Endothelial cell of umbilical vein (primary cell): ENCODE data around the gene ERO1B. TPM values are rescaled to one million over a fixed set of nuclear protein-coding genes. Genes with fewer than 3 reads are reported as not detected.

Source experiments
- BruUV-seq: library from RNA; stranded (reverse); fragments of 400-500 nt; replicated peaks from 2 replicates; lab custom pipeline; 2021; lab: Mats Ljungman, UMichigan
- CTCF ChIA-PET: fragments of 300-600, 350-600 bp; sonication (Branson Sonifier 250); formaldehyde crosslinking; loops from one replicate; lab custom pipeline; 2021; ENCODE audit warnings: antibody characterized with exemption, inconsistent platforms; lab: Charles Lee
- POLR2A ChIA-PET: fragments of 300-600, 350-600 bp; sonication (Branson Sonifier 250); formaldehyde crosslinking; loops from one replicate; lab custom pipeline; 2021; ENCODE audit warnings: antibody characterized with exemption, inconsistent platforms; lab: Charles Lee
- DNase-seq: peaks from one replicate; pipeline ENCODE4 v3.0.0-alpha.2; 2011; ENCODE audit warnings: low read depth, low spot score
- FAIRE-seq: peaks from 2 replicates; lab custom pipeline; 2011; peaks lifted over from hg19 to GRCh38; lab: Jason Lieb, UNC
- H2AFZ ChIP-seq: 2 replicates; pipeline ENCODE4 v1.6.0; 2012; ENCODE audit warnings: low read depth, low read length, control low read depth, inconsistent platforms
- H3K27ac ChIP-seq: 2 replicates; pipeline ENCODE4 v1.5.1; 2011; ENCODE audit warnings: low read depth, mild to moderate bottlenecking, control low read depth, low read length, moderate library complexity; ENCODE audit not compliant: insufficient read depth
- H3K27me3 ChIP-seq, 2 experiments: 2 replicates each; pipeline versions ENCODE4 v1.6.0 to v1.6.1; 2011; ENCODE audit warnings: low read length in 2 of 2, mixed read lengths in 1 of 2; ENCODE audit not compliant: control insufficient read depth in 2 of 2, insufficient read depth in 2 of 2
- H3K36me3 ChIP-seq, 2 experiments: 2 replicates in 1 of 2; 3 replicates in 1 of 2; pipeline ENCODE4 v1.5.1; 2011; ENCODE audit warnings: low read length in 2 of 2, mild to moderate bottlenecking in 1 of 2, moderate library complexity in 1 of 2; ENCODE audit not compliant: control insufficient read depth in 2 of 2, insufficient read depth in 2 of 2; ENCODE audit errors: extremely low read depth in 1 of 2
- H3K4me1 ChIP-seq: 3 replicates; pipeline ENCODE4 v1.5.1; 2011; ENCODE audit warnings: mild to moderate bottlenecking, low read length; ENCODE audit not compliant: control insufficient read depth, insufficient read depth; ENCODE audit errors: extremely low read depth
- H3K4me2 ChIP-seq: 2 replicates; pipeline ENCODE4 v1.6.1; 2011; ENCODE audit warnings: low read length, control low read depth, mixed read lengths; ENCODE audit not compliant: insufficient read depth
- H3K4me3 ChIP-seq, 3 experiments: fragments of 200-600 bp in 1 of 3; sonication (generic), shearing (Covaris generic) in 1 of 3; replicated peaks in 1 of 3; 2 replicates each; pipeline ENCODE4 v1.5.1; 2011 to 2016; ENCODE audit warnings: control low read depth in 3 of 3, low read length in 3 of 3, mild to moderate bottlenecking in 2 of 3, inconsistent platforms in 1 of 3, low read depth in 1 of 3, moderate library complexity in 1 of 3; ENCODE audit not compliant: insufficient read depth in 1 of 3
- H3K79me2 ChIP-seq: 2 replicates; pipeline ENCODE4 v1.6.0; 2012; ENCODE audit warnings: low read length, inconsistent platforms; ENCODE audit not compliant: control insufficient read depth, insufficient read depth
- H3K9ac ChIP-seq: replicated peaks from 2 replicates; pipeline ENCODE3; 2011; ENCODE audit warnings: low read length, control low read depth; ENCODE audit not compliant: insufficient read depth; ENCODE audit errors: extremely low read depth
- H3K9me1 ChIP-seq: replicated peaks from 3 replicates; pipeline ENCODE4 v1.6.0; 2011; ENCODE audit warnings: mild to moderate bottlenecking, low read length; ENCODE audit not compliant: control insufficient read depth, insufficient read depth; ENCODE audit errors: extremely low read depth
- H3K9me3 ChIP-seq: replicated peaks from 2 replicates; pipeline ENCODE4 v1.5.1; 2012; ENCODE audit warnings: low read length, inconsistent platforms; ENCODE audit not compliant: control insufficient read depth, insufficient read depth
- H4K20me1 ChIP-seq: replicated peaks from 2 replicates; pipeline ENCODE3; 2011; ENCODE audit warnings: mild to moderate bottlenecking, low read length; ENCODE audit not compliant: control insufficient read depth, insufficient read depth; ENCODE audit errors: extremely low read depth
- EZH2 ChIP-seq: IDR thresholded peaks from 2 replicates; pipeline ENCODE4 v1.6.1; 2012; ENCODE audit warnings: borderline replicate concordance, low read depth, mild to moderate bottlenecking, moderate library complexity, low read length, inconsistent platforms; ENCODE audit not compliant: severe bottlenecking
- FOS ChIP-seq: IDR thresholded peaks from 2 replicates; pipeline ENCODE4 v1.6.1; 2011; ENCODE audit warnings: mild to moderate bottlenecking, low read length, moderate library complexity, borderline replicate concordance; ENCODE audit not compliant: insufficient read depth
- GATA2 ChIP-seq: IDR thresholded peaks from 2 replicates; pipeline ENCODE4 v1.7.0; 2011; ENCODE audit warnings: low read depth, mild to moderate bottlenecking, moderate library complexity, mixed read lengths, low read length; ENCODE audit not compliant: insufficient read length, insufficient read depth
- JUN ChIP-seq: IDR thresholded peaks from 2 replicates; pipeline ENCODE4 v1.6.1; 2011; ENCODE audit warnings: borderline replicate concordance, low read depth; ENCODE audit not compliant: insufficient read length, insufficient read depth
- MAX ChIP-seq: IDR thresholded peaks from 2 replicates; pipeline ENCODE4 v1.6.1; 2011; ENCODE audit not compliant: insufficient read depth, insufficient read length
- MYC ChIP-seq: IDR thresholded peaks from one replicate; pipeline ENCODE4 v1.6.1; 2011; ENCODE audit warnings: mild to moderate bottlenecking, low read depth, low read length
- POLR2A ChIP-seq: IDR thresholded peaks from 2 replicates; pipeline ENCODE4 v1.6.1; 2012; ENCODE audit warnings: low read depth, mild to moderate bottlenecking, control low read depth, low read length
- POLR2AphosphoS5 ChIP-seq: IDR thresholded peaks from 2 replicates; pipeline ENCODE4 v1.6.1; 2012; ENCODE audit warnings: low read depth, mild to moderate bottlenecking, control low read depth, low read length, moderate library complexity; ENCODE audit not compliant: insufficient read depth
- dilution Hi-C: fragments of 300-500 bp; cut with MboI; formaldehyde crosslinking; loops from one replicate; pipeline ENCODE4 v1.15.0; 2019; ENCODE audit warnings: low sequenced_read_pairs; ENCODE audit not compliant: extremely low pct_ligation_motif_present
- intact Hi-C: fragments of 100-400 bp; cut with micrococcal nuclease; formaldehyde crosslinking; loops from one replicate; pipeline ENCODE4 v1.10.0; 2022
- polyA plus RNA-seq, 4 experiments: library from polyadenylated mRNA; depleted of rRNA in 3 of 4; stranded (reverse) in 3 of 4; unstranded in 1 of 4; fragments of >200 nt; gene quantifications; 2 replicates each; pipeline versions ENCODE4 v1.2.1 to v1.2.3, GENCODE V29; 2011 to 2012; ENCODE audit warnings: missing spikeins in 1 of 4
- total RNA-seq: library from RNA; stranded (reverse); gene quantifications from 2 replicates; pipeline ENCODE4 v1.2.3, GENCODE V29; 2021
- TF ChIP-seq, protein P1 (sequence below), 2 donors: IDR thresholded peaks; 1 replicate in 1 of 2; 2 replicates in 1 of 2; pipeline ENCODE4 v1.5.1; 2011; ENCODE audit warnings: low read length in 2 of 2, mild to moderate bottlenecking in 2 of 2, moderate library complexity in 2 of 2, control low read depth in 1 of 2, inconsistent platforms in 1 of 2, low read depth in 1 of 2; ENCODE audit not compliant: insufficient read depth in 1 of 2; ENCODE audit errors: extremely low read depth in 1 of 2

The ERO1B gene
- total and polyA plus RNA-seq, 2 donors (not counting 3 experiments of a cell fraction or from before 2014, with no cell fraction given) = 1.9 to 3.6 TPM

DNA sequence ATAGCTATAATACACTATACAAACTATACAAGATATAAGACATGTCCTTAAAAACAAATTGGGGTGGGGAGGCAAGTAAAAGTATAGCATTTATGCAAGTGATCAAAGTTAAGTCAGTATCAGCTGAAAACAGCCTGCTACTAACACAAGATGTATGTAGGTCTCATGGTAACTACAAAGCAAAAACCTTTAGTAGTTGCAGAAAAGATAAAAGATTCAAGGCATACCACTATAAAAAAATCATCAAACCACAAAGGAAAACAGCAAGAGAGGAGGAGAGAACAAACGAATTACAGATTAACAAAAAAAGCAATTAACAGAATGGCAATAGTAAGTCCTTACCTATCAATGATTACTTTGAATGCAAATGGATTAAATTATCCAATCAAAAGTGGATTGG, 22.7 kb downstream of the ERO1B start:
- intact Hi-C loops = no loop called here
- Histone ChIP-seq H3K4me1 (no peaks in the 10 kb centered on the region), H3K9me1 (no peaks in the 10 kb centered on the region), H3K79me2 (no peaks in the 10 kb centered on the region), H3K4me2 (no peak overlapping the region), H2AFZ (no peak overlapping the region), H3K9ac (no peak overlapping the region), H4K20me1 (no peaks in the 10 kb centered on the region), H3K9me3 (no peaks in the 10 kb centered on the region), H3K4me3 (no peak overlapping the region), H3K27ac (no peak overlapping the region), H3K36me3 (no peaks in the 10 kb centered on the region), H3K27me3 (no peaks in the 10 kb centered on the region)
- BruUV-seq = no TSS peak
- ChIA-PET CTCF (interaction anchor here (1.5 kb wide), 1 partner anchor 9 kb away, joined by 3 read pairs; no protein-coding TSS in a partner anchor), POLR2A (no interaction called here)
- TF ChIP-seq FOS (no peak), MAX (no peak), JUN (no peak), MYC (no peak), POLR2A (no peak), POLR2AphosphoS5 (no peak), EZH2 (no peak), GATA2 (no peak)
- TF ChIP-seq, protein P1, sequence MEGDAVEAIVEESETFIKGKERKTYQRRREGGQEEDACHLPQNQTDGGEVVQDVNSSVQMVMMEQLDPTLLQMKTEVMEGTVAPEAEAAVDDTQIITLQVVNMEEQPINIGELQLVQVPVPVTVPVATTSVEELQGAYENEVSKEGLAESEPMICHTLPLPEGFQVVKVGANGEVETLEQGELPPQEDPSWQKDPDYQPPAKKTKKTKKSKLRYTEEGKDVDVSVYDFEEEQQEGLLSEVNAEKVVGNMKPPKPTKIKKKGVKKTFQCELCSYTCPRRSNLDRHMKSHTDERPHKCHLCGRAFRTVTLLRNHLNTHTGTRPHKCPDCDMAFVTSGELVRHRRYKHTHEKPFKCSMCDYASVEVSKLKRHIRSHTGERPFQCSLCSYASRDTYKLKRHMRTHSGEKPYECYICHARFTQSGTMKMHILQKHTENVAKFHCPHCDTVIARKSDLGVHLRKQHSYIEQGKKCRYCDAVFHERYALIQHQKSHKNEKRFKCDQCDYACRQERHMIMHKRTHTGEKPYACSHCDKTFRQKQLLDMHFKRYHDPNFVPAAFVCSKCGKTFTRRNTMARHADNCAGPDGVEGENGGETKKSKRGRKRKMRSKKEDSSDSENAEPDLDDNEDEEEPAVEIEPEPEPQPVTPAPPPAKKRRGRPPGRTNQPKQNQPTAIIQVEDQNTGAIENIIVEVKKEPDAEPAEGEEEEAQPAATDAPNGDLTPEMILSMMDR (IDR thresholded peaks at IDR 0.05; ENCODE audit: extremely low read depth in 1 of 2, insufficient read depth in 1 of 2, low read depth in 1 of 2, low read length in 2 of 2) = no peak
- DNase-seq (no peak), FAIRE-seq (no peak)
- dilution Hi-C loops = no loop called here
